Heart left ventricle (tissue), 13 donors: ENCODE measurements around the gene FRMD4B.

Source experiments
- CTCF ChIP-seq, 12 donors: fragments of 200-600 bp; sonication (generic) in 4 of 12; IDR thresholded peaks; one replicate each; pipeline versions ENCODE4 v1.5.0 to v1.8.0; 2018 to 2022; ENCODE audit warnings: antibody characterized with exemption in 12 of 12, mild to moderate bottlenecking in 5 of 12
- POLR2A ChIP-seq, 2 donors: fragments of 450-650 bp; IDR thresholded peaks; one replicate each; pipeline ENCODE4 v1.6.1; 2017; ENCODE audit warnings: antibody characterized with exemption in 2 of 2, mild to moderate bottlenecking in 2 of 2, moderate library complexity in 2 of 2
- donor health status: ischemic (EF 13 %, LVEDD 7.1; RV severe dilation, severe dysfunction).
- donor health status: DM: no; HTN: yes; CAD: no.
- donor health status: DM: no; HTN: no; CAD: no.
- donor health status: ischemic (EF 25% LVEDD 6.9; RV normal size, moderate dysfunction).
- donor health status: ischemic (EF 25% LVEDD 5.7; RV mildly dilated, moderate dysfunction).
- donor health status: ischemic (EF 35%, LVEDD 5.7; RV mildly dilated, moderate dysfunction).
- donor health status: nonischemic (EF 11% LVEDD 7.7; RV severe dilation, severe dysfunction).
- donor health status: DM: yes; HTN: yes; CAD: no.
- donor health status: PGD.
- donor health status: ischemic (EF 29% LVEDD 5.4; RV normal size, mild dysfunction).
- donor health status: nonischemic (EF 23%, LVEDD 6.1; RV moderate dilation, normal function).

- TF ChIP-seq CTCF (IDR thresholded peaks at IDR 0.05) (no peak), POLR2A (IDR thresholded peaks at IDR 0.05) (no peak)
Measured at GRCh38 chr3:69353088-69353478, 32.8 kb downstream of the FRMD4B start.
